HL-60 (cell line): ENCODE results near the gene HAPLN1.

ENCODE experiments used
- DNase-seq, 2 experiments: peaks; one replicate each; pipeline ENCODE4 v3.0.0-alpha.2; 2010 to 2020; ENCODE audit warnings: low read depth in 1 of 2, low spot score in 1 of 2
- H3K27ac ChIP-seq: fragments of 250-450 bp; sonication (Bioruptor Pico); replicated peaks from 2 replicates; pipeline ENCODE4 v1.5.1; 2020; ENCODE audit warnings: mild to moderate bottlenecking, moderate library complexity
- H3K27me3 ChIP-seq: fragments of 250-450 bp; sonication (Bioruptor Pico); 2 replicates; pipeline ENCODE4 v1.5.1; 2021; ENCODE audit warnings: mild to moderate bottlenecking, moderate library complexity; ENCODE audit not compliant: insufficient read depth, poor library complexity, severe bottlenecking
- H3K4me3 ChIP-seq: replicated peaks from 2 replicates; pipeline ENCODE4 v1.5.1; 2011; ENCODE audit warnings: mild to moderate bottlenecking, control low read depth, low read length; ENCODE audit not compliant: insufficient read depth
- CTCF ChIP-seq: IDR thresholded peaks from one replicate; pipeline ENCODE4 v1.5.1; 2011; ENCODE audit warnings: low read length, control low read depth, inconsistent platforms; ENCODE audit not compliant: insufficient read depth
- GABPA ChIP-seq: IDR thresholded peaks from 2 replicates; pipeline ENCODE4 v1.6.1; 2012; ENCODE audit warnings: low read depth
- POLR2AphosphoS5 ChIP-seq: IDR thresholded peaks from 2 replicates; pipeline ENCODE4 v1.6.1; 2012; ENCODE audit warnings: low read depth
- REST ChIP-seq: IDR thresholded peaks from 2 replicates; pipeline ENCODE4 v1.6.1; 2012; ENCODE audit warnings: low read depth; ENCODE audit not compliant: insufficient replicate concordance
- SPI1 ChIP-seq: IDR thresholded peaks from 2 replicates; pipeline ENCODE4 v1.6.1; 2012; ENCODE audit warnings: low read depth, mild to moderate bottlenecking, borderline replicate concordance

HAPLN1 gene

GRCh38 chr5:83689881-83690280 lies 30.8 kb downstream of the HAPLN1 start:
- TF ChIP-seq REST, result no peak
- no peak overlapping the region for H3K4me3 ChIP-seq
- H3K27me3 ChIP-seq, result no peaks in the 10 kb centered on the region
- no peak overlapping the region for H3K27ac ChIP-seq
- DNase-seq, result no peak

- TF ChIP-seq REST (no peak), POLR2AphosphoS5 (no peak), GABPA (no peak), SPI1 (no peak), CTCF (no peak)
- no peak for DNase-seq
- no peak overlapping the region for H3K27ac ChIP-seq
- no peak overlapping the region for H3K4me3 ChIP-seq
- no peaks in the 10 kb centered on the region for H3K27me3 ChIP-seq
Observed at GRCh38 chr5:83688281-83688680, 32.4 kb downstream of the HAPLN1 start.

GRCh38 chr5:83687124-83687619 lies 33.5 kb downstream of the HAPLN1 start:
- no peak for DNase-seq
- TF ChIP-seq SPI1 (no peak), GABPA (no peak), POLR2AphosphoS5 (no peak), REST (no peak), CTCF (no peak)
- H3K27ac ChIP-seq, result no peak overlapping the region
- H3K27me3 ChIP-seq, result no peaks in the 10 kb centered on the region
- H3K4me3 ChIP-seq, result no peak overlapping the region

- no peak for TF ChIP-seq REST
- TF ChIP-seq CTCF, result no peak
- TF ChIP-seq GABPA, result no peak
- TF ChIP-seq SPI1, result no peak
- no peak for TF ChIP-seq POLR2AphosphoS5
- DNase-seq, result no peak
- Histone ChIP-seq H3K27me3 (no peaks in the 10 kb centered on the region), H3K27ac (no peak overlapping the region), H3K4me3 (no peak overlapping the region)
Observed at GRCh38 chr5:83686251-83686650, 34.4 kb downstream of the HAPLN1 start.
